Measurements from ENCODE around the gene SLC5A4. TPM values are rescaled to one million over a fixed set of nuclear protein-coding genes. Genes with fewer than 3 reads are reported as not detected.

Gene SLC5A4
- total RNA-seq, 1 experiment from 2014 or later = 0.22 TPM

- TF ChIP-seq ZNF281 (CRISPR knock-in tag; IDR thresholded peaks at IDR 0.05) (0 out of 2 replicates have a peak, but pooled peaks have one; percentile 45), SMAD4 (CRISPR knock-in tag; IDR thresholded peaks at IDR 0.05) (no peak), JAZF1 (CRISPR knock-in tag; IDR thresholded peaks at IDR 0.05) (no peak), E2F4 (CRISPR knock-in tag; IDR thresholded peaks at IDR 0.05; ENCODE audit: borderline replicate concordance, low read depth) (no peak), FOXK1 (CRISPR knock-in tag; IDR thresholded peaks at IDR 0.05) (no peak), AR (CRISPR knock-in tag; IDR thresholded peaks at IDR 0.05) (no peak), NFE2L1 (CRISPR knock-in tag; IDR thresholded peaks at IDR 0.05) (0 out of 2 replicates have a peak, but pooled peaks have one; percentile 18), CREB1 (CRISPR knock-in tag; IDR thresholded peaks at IDR 0.05) (0 out of 2 replicates have a peak, but pooled peaks have one; percentile 63), E2F5 (CRISPR knock-in tag; IDR thresholded peaks at IDR 0.05) (no peak), ZNF396 (CRISPR knock-in tag; IDR thresholded peaks at IDR 0.05; ENCODE audit: borderline replicate concordance) (no peak)
- TF ChIP-seq, protein P1, sequence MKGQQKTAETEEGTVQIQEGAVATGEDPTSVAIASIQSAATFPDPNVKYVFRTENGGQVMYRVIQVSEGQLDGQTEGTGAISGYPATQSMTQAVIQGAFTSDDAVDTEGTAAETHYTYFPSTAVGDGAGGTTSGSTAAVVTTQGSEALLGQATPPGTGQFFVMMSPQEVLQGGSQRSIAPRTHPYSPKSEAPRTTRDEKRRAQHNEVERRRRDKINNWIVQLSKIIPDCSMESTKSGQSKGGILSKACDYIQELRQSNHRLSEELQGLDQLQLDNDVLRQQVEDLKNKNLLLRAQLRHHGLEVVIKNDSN (CRISPR knock-in tag; IDR thresholded peaks at IDR 0.05) = peak; percentile 57; the same call in 1 of the 2 replicates
Observed at GRCh38 chr22:32175683-32176644, 79.2 kb downstream of the SLC5A4 start (continued).

GRCh38 chr22:32175115-32175514, 80.0 kb downstream of the SLC5A4 start:
- Mint-ChIP-seq H3K36me3 (no peaks in the 10 kb centered on the region), H3K27me3 (ENCODE audit: low read depth) (peaks cover 42% of the 10 kb centered on the region), H3K9me3 (no peaks in the 10 kb centered on the region), H3K4me1 (peaks cover 16% of the 10 kb centered on the region), H3K4me3 (no peak overlapping the region; the same call in 1 of the 2 replicates), H3K27ac (no peak overlapping the region)
- ATAC-seq (no peak), DNase-seq (ENCODE audit: low spot score) (no peak)
- TF ChIP-seq CREB1 (CRISPR knock-in tag; IDR thresholded peaks at IDR 0.05) (no peak), ZNF121 (CRISPR knock-in tag; IDR thresholded peaks at IDR 0.05) (no peak), OVOL2 (CRISPR knock-in tag; IDR thresholded peaks at IDR 0.05; ENCODE audit: borderline replicate concordance) (no peak), ZNF232 (CRISPR knock-in tag; IDR thresholded peaks at IDR 0.05) (no peak), ZNF219 (CRISPR knock-in tag; IDR thresholded peaks at IDR 0.05; ENCODE audit: borderline replicate concordance) (no peak), ETV6 (CRISPR knock-in tag; IDR thresholded peaks at IDR 0.05) (no peak), ZNF423 (CRISPR knock-in tag; IDR thresholded peaks at IDR 0.05) (no peak)
- TF ChIP-seq, protein P2, sequence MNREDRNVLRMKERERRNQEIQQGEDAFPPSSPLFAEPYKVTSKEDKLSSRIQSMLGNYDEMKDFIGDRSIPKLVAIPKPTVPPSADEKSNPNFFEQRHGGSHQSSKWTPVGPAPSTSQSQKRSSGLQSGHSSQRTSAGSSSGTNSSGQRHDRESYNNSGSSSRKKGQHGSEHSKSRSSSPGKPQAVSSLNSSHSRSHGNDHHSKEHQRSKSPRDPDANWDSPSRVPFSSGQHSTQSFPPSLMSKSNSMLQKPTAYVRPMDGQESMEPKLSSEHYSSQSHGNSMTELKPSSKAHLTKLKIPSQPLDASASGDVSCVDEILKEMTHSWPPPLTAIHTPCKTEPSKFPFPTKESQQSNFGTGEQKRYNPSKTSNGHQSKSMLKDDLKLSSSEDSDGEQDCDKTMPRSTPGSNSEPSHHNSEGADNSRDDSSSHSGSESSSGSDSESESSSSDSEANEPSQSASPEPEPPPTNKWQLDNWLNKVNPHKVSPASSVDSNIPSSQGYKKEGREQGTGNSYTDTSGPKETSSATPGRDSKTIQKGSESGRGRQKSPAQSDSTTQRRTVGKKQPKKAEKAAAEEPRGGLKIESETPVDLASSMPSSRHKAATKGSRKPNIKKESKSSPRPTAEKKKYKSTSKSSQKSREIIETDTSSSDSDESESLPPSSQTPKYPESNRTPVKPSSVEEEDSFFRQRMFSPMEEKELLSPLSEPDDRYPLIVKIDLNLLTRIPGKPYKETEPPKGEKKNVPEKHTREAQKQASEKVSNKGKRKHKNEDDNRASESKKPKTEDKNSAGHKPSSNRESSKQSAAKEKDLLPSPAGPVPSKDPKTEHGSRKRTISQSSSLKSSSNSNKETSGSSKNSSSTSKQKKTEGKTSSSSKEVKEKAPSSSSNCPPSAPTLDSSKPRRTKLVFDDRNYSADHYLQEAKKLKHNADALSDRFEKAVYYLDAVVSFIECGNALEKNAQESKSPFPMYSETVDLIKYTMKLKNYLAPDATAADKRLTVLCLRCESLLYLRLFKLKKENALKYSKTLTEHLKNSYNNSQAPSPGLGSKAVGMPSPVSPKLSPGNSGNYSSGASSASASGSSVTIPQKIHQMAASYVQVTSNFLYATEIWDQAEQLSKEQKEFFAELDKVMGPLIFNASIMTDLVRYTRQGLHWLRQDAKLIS (CRISPR knock-in tag; IDR thresholded peaks at IDR 0.05; ENCODE audit: borderline replicate concordance) = no peak
- TF ChIP-seq, protein P3, sequence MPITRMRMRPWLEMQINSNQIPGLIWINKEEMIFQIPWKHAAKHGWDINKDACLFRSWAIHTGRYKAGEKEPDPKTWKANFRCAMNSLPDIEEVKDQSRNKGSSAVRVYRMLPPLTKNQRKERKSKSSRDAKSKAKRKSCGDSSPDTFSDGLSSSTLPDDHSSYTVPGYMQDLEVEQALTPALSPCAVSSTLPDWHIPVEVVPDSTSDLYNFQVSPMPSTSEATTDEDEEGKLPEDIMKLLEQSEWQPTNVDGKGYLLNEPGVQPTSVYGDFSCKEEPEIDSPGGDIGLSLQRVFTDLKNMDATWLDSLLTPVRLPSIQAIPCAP (CRISPR knock-in tag; IDR thresholded peaks at IDR 0.05) = no peak
- TF ChIP-seq, protein P4, sequence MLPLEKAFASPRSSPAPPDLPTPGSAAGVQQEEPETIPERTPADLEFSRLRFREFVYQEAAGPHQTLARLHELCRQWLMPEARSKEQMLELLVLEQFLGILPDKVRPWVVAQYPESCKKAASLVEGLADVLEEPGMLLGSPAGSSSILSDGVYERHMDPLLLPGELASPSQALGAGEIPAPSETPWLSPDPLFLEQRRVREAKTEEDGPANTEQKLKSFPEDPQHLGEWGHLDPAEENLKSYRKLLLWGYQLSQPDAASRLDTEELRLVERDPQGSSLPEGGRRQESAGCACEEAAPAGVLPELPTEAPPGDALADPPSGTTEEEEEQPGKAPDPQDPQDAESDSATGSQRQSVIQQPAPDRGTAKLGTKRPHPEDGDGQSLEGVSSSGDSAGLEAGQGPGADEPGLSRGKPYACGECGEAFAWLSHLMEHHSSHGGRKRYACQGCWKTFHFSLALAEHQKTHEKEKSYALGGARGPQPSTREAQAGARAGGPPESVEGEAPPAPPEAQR (CRISPR knock-in tag; IDR thresholded peaks at IDR 0.05) = no peak
- POLR2A ChIA-PET = interaction anchor here (0.6 kb wide), 1 partner anchor 44 kb away, joined by 3 read pairs; no protein-coding TSS in a partner anchor
- CTCF ChIA-PET = interaction anchor here (2.4 kb wide), 1 partner anchor 27 kb away, joined by 6 read pairs; no protein-coding TSS in a partner anchor

Measured in WTC11 (cell line).